NCI-H526 treated with DMSO at 0.1 percent for 48 hours (cell line): ENCODE measurements around the gene IMPA2.

Source experiments
- DNase-seq: peaks from one replicate; lab custom pipeline; 2025; lab: John Stamatoyannopoulos, UW

Gene IMPA2

DNA sequence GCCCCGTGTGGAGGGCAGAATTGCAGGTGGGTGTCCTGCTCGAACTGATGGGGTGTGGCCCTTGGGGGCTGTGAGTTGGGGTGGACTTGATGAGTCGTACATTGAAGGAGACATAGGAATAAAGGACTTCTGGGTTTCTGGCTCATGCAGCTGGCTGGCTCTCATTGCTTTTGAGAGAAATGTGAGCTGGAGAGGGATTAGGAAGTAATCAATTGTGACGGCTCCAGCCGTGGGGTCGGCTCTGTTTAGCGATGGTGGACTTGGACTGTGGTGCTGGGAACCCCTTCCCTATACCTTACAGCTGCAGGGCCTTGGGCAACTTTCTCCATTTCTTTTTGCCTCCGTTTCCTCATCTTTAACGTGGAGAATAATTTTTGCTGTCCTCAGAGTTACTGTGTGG lies 9.2 kb downstream of the IMPA2 start:
- no peak for DNase-seq

DNA sequence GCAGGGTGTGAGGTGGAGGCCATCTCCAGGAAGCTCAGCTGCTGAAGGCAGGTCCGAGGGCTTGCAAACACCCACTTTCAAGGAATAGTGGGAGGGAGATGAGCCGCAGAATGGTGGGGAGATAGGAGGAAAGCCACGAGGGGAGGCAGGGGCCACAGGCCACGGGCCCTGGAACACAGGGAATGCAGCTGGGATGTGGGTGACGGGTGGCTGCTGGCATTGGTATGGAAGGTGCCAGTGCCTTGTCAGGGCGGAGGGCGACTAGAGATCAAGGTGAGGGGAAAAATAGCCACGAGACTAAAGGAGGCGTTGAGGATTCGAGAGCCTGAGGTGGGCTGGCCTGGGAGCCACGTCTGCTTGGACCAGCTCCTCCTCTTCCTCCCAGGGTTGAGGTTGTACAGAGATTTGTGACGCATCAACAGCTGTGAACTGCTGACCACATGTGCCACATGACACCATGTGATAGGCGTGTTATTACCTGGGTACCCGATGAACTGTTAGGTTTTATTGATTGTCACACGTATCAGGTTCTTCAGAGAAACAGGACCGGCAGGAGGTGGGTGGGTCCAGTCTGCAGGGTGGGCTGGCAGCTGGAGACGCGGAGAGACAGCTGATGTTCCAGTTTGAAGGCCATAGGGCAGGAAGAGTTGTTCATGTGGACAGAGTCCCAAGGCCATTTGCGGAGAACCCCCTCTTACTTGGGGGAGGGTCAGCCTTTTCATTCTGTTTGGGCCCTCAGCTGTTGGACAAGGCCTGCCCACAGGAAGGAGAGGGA lies 9.9 kb downstream of the IMPA2 start:
- DNase-seq = no peak

DNA sequence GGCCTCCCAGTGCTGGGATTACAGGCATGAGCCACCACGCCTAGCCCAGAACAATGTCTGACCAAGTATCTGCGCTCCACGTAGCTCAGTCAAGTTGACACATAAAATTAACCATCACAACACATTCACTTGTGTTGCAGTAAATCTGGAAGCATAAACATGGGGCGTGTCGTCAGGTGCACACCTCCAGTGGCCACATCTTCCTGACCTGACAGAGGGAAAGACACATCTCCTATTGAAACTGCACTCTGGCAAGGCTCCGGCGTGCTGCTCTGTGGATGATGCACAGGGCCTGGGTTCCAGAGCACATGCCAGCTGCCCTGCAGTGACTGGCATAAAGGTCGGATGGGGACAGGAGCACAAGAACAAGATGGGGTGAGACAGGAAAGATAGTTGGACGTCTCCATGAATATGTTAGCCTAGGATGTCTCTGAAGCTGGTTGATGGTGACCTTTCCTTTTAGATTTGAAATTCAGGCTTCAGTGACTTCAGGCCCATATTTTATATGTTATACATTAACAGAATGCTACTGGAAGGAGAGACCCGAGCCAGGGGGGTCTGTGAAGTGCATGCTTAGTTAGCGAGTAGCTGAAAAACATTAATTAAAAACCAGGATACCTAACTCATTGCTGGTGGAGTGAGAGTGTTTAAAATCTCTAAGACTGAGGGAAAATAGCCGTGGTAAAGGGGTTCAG lies 10.9 kb downstream of the IMPA2 start:
- DNase-seq = no peak

DNA sequence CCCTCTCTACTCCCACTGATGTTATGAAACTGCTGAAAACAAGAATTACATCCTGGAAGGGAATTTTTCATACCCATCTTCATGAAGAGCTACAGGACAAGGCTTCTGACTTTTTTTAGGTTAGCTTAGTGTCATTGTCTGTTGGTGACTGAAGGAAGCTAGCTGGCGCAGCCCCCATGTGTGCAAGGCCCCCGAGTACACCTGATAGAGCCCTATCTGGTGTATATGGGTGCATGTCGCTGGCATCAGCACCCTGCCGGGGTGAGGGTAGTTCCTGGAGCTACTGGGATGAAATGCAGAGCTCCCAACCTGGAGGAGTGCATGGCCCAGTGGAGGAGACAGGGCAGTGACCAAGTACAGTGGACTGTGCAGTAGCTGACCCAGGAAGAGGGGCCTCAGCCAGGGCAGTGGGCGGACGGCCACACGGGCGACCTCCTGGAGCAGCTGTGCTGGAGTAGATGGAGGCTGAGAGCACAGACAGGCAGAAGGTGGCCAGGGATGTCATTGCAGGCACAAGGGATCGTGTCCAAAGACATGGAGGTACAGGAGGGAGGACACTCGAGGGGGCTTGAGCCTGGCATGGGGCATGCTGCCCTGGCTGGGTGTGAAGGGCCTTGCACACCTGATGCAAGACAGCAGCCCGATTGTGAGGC lies 12.1 kb downstream of the IMPA2 start:
- no peak for DNase-seq

DNA sequence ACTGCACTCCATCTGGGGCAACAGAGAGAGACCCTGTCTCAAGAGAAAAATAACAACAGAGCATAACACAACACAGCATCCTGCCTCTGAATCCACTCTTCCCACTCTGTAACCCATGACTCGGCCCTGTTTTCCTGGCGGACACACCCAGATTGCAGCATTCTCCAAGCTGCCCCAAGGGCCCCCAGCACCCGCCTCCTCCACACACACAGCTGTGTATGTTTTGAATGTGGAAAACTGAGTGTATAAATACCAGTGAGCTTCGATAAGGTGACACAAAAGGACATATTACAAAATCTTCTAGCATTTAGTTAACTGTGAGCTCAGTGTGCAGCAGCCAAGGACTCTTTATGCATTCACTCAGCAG lies 13.0 kb downstream of the IMPA2 start:
- DNase-seq = no peak

DNA sequence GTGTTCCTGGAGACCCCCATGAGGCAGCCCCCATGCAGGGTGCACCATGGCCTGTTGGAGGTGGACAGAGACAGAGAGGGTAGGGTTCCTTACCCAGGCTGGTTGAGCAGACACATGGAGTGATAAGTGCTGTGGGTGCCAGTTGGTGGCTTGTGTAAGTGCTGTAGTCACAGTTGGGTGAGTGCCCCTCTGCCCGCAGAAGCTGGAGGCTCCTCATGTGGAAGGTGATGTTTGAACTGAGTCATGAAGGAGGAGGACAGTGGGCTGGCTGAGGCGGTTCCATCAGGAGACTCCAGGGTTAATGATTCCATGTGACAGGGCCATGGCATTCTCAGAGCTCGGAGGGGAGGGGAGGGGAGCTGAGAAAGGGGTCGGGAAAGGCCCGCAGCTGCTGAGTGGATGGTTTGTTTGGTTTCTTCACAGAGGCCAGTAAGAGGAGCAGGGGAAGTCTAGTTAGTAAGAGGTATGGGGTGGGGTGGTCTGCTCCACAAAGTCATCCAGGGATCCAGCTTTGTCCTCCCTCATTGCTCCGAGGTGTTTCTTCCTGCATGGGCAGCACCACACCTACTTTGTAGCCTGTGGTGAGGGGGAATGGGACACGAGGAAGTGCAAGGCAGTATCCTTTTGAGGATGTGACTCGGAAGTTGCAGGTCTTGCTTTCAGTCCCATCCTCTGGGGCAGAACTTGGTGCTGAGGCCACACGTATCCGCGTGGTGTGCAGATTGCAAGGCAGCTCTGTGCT lies 13.6 kb downstream of the IMPA2 start:
- DNase-seq = no peak

DNA sequence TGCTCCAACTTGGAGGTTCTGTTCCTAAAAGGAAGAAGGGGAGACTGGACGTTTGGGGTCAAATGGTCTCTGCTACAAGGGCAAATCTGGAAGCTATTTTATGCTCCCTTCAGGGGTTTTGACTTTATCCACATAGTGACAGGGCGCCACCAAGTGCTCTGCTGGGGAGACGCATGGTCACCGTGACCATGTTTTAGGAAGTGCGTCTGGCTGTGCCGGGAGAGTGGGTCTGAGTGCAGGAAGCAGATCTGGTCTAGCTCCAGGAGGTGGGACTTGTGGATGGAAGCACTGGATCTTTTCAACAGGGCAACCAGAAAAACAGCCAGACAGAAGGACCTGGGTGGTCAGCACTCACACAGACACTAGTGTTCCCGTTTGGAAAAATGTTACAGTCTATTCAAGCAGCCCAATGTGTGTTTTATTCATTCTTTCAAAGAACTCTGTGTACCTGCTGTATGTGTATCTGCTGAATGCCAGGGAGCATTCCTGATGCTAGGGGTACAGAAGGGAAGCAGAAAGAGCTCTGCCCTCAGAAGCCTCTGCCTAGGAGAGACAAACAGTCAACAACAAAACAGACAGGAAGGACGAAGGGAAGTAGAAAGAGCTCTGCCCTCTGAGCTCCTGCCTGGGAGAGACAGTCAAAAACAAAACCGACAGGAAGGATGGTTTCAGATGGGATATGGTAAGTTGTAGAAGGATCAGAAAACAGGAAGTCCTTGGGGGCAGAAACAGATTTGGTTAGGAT lies 14.3 kb downstream of the IMPA2 start:
- DNase-seq = peak; percentile 2

DNA sequence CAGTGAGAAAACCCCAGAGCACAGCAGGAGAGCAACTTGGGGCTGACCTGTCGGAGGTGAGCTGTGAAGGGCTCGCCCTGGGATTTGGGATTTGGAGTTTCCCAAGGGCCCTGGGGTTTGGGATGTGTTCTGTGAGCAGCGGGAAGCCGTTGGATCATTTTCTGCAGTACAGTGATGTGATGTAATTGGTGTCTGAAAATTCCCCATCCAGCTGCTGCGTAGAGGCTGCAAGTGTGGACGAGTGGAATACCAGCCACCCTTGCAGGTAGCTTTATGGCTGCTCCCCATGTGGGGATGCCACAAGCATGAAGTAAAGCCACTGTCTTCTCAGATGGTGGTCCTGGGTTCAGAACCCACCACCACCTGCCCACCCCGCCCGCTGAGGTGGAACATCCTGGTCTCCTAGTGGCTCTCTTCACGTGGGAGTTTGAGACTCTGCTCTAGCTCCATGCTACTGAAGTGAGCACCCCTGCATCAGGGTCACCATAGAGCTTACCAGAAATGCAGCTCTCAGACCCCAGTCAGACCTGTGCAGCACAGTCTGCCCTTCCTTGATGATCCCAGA lies 15.0 kb downstream of the IMPA2 start:
- no peak for DNase-seq

DNA sequence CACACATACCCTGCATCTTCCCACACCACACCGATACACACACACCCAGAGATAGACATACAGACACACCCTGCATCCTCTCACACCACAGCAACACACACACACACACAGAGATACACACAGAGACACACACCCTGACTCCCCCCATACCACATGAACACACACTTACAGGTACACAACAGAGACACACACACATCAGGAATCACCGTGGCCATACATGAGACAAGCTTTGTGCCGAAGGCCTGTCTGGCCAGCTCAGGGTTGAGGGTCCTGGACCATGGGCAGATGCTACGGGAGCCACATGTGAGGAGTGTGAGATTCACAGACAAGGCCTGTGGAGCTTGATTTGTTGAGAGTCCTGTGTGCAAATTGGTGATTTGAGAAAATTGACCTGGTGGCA lies 15.6 kb downstream of the IMPA2 start:
- DNase-seq = no peak

DNA sequence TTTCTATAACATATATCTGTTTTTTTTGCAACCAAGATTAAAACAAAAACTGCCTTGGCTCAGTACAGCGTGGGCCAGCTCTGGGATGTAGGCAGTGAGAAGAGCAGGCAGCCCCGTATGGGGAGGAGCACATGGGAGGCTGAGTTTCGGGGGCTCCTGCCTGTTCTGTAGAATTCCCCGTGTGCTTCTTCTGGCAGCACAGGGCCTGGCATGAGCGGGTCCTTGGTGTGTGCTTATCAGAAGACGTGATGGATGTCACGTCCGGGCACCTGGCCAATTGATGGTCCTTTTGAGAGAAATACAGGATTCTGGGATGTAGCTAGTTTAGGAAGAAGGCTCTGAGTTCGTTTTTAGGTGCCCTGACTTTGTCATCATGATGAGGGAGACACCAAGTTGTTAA lies 16.2 kb downstream of the IMPA2 start:
- no peak for DNase-seq

DNA sequence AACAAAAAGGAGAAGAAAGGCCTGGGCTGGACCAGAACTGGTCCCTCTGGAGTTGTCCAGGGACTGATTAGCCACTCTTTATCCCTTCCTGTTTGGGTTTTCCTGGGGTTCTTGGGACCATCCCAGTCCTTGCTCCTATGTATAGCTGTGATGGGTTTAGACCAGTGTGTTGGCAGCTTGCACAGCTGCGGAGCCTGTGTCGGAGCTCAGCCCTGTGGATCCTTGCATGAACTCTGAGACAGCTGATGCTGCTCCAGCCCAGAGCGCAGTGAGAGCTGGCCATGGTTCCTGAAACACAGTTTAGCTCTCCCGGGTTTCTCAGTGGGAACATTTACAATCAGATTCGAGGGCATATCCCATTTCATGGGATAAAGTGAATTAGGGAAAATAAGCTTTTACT lies 16.9 kb downstream of the IMPA2 start:
- no peak for DNase-seq

DNA sequence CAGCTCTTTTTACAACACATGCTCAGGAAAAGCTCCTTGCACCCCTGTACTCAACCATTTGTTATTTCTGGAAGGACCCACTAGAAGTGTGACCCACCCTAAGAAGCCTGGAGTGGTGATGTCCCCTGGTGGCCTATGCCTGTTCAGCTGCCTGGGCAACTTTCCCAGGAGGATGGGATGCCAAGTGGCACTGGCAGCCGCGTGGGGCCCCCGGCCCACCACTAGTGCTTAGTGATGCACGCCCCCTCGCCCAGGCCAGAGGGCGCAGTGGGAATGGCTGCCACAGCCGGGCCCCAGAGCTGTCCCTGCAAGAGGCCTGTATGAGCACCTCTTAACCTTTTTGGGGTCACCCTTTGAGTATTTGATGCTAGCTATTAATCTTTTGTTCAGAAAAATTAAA lies 18.1 kb downstream of the IMPA2 start:
- no peak for DNase-seq

DNA sequence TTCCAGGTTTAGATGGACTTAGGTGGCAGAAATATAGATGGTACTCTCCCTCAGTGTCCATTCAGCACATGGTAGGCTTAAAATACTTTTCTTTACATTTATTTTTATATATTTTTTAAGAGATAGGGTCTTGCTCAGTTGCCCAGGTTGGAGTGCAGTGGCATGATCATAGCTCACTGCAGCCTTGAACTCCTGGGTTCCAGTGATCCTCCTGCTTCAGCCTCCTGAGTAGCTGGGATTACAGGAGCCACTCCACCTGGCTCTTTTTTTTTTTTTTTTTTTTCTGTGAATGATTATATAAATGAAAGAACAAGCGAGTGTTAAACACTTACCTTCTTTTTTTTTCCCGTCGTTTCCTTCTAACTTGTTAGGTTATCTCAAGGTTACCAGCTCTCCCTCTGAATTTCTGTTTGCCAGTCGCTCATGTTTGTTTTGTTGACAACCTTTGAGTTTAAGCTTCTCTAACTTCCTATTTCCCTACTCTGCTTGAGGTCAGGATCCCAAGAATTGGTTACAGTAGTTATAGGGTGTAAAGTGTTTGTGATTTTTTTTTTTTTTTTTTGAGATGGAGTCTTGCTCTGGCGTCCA lies 18.9 kb downstream of the IMPA2 start:
- DNase-seq = no peak

DNA sequence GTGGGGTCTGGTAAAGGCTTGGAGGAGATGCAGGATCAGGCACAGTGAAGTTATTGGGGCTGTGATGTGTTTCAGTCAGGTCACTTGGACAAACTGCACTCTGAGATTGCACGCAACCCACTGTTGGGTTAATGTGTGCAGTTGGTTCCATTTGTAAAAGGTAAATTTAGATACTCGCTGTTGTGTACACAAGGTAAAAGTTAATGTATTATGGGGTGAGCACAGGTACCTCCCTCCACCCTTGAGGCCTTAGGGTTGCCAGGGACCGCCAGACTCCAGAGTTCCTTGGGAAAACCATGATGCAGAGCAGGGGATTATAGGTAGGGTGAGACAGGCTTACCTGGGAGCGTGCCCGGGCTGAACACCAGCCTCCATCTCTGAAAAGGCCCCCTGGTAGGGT lies 20.1 kb downstream of the IMPA2 start:
- no peak for DNase-seq

DNA sequence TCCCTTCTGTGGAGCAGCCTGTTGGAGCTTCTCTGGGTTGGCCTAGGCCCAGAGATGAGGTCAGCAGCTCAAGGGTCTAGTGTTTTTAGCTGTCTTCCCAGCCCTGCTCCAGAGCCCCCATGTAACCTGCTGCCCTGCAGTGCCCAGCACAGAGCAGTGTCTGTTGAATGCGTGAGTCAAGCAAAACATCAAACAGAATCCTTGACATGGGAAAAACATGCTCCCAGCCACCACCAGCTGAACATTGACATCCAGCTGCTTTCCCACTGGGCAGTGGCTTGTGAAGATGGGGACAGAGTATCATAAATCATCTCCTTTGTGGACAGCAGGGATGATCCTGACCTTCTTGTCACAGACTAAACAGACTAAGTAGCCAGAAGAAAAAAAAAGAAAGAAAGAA lies 22.6 kb downstream of the IMPA2 start:
- no peak for DNase-seq

DNA sequence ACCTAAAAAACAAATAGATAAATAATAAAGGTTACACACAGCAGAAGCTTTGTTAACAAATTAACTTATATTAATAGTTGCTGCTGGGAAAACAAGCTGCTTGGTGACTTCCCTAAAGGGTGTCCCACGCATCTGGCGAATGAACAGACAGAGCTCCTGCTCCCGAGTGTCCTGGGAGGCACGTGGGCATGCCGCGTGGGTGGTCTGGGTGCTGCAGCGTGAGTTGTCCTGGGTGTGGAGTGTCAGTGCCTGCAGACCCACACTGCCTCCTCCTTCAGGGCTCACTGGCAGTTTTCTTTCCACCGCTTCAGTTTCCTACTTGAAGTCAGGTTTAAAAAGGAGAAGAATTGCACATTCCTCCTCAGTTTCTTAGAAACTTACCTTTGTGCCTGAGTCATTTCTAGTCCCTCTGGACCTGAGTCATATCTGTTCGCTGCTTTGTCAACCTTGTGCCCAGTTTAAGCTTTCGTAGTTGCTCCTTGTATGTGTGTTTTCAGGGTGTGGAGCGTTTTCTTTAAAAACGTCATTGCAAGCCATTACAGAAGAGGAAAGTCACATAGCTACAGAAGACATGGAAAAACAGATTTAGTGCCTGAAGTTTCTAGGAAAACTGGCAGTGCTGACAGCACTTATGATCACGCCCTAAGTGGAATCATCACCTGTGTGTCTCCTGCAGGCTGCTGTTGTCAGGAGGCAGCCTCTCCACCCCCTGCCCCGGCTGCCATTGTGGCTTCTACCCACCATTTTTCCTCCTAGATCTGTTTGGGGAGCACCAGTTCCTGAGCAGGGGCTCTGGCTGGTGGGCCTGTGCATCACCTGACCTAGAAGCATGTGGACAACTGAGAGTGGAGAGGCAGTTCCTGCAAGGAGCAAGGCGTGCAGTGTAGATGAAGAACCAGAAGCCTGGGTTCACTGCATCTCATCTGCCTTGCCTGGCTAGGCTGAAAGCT lies 24.5 kb downstream of the IMPA2 start:
- DNase-seq = no peak

DNA sequence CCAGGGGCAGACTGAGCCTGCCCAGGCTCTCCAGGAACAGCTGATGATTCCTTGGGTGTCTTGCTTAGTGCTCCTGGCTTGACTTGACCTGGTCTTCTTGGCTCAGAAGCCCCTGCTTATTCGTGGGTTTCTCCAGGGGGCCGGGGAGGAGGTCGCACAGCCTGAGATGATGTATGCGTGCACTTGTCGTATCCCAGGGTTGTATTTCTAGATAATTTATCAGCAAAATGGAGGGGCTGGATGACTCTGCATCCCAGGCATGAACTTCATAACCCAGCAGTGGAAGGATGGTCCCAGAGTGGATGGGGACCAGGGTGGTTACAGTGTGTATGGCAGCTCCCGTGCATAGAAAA lies 25.2 kb downstream of the IMPA2 start:
- DNase-seq = no peak

DNA sequence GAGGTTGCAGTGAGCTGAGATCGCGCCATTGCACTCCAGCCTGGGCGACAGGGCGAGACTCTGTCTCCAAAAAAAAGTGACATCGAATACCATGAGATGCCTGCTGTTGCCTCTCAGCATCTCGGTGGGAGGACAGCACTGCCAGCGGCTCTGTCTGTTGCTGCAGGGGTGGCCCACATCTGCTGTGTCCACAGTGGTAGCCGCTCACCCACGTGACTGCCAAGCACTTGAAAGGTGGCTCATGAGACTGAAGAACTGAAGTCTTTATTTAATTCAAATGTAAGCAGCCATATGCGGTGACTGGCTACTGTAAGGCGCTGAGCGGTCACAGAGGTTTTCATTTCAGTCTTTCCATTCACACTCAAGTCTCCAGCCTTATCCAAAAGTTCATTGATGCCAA lies 25.8 kb downstream of the IMPA2 start:
- no peak for DNase-seq

DNA sequence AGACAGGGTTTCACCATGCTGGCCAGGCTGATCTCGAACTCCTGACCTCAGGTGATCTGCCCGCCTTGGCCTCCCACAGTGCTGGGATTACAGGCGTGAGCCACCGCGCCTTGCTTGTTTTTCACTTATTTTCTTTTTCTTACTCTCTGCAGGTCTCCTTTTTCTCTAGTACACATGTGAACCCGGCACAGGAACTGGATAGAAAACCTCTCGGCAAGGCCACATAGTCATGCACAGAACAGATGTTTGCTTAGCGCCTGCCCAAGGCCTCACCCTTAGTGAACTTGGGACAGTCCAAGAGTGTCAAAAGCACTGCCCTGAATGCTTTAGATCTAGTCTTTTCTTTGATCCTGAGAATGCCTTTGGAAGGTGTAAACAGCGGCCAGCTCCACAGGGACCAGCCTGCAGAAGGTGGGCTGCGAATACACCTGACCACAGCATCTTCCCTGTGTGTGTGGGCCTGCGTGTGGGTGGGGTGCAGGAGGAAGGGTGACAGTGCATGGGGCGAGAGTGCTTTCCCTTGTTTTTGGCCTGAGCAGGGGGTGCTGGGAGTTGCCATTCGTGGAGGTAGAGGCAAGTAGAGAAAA lies 27.0 kb downstream of the IMPA2 start:
- no peak for DNase-seq
